HG03520 (cell line): ENCODE results near the gene CACNA1C.
"Not testable (repeated sequence)": the region's sequence is repeated elsewhere in the genome, so short reads cannot be mapped to it uniquely, and the experiment has no call there.

Experiments
- ATAC-seq: cut with Tn5 transposase; IDR thresholded peaks from one replicate; pipeline ENCODE4 v1.9.1; 2021; ENCODE audit warnings: mild to moderate bottlenecking, moderate library complexity; ENCODE audit not compliant: unreplicated experiment

Gene CACNA1C

GRCh38 chr12:2074792-2075191, 22.0 kb downstream of the CACNA1C start:
- no peak for ATAC-seq

GRCh38 chr12:2075508-2076195, 22.9 kb downstream of the CACNA1C start:
- no peak for ATAC-seq

GRCh38 chr12:2076196-2076570, 23.4 kb downstream of the CACNA1C start:
- no peak for ATAC-seq

- ATAC-seq, result no peak
These were observed 23.9 kb downstream of the CACNA1C start for GRCh38 chr12:2076728-2077127.

- no peak for ATAC-seq
These were observed 27.8 kb downstream of the CACNA1C start for GRCh38 chr12:2080604-2081003.

GRCh38 chr12:2082321-2082720, 29.5 kb downstream of the CACNA1C start:
- ATAC-seq, result no peak

GRCh38 chr12:2083008-2083407, 30.2 kb downstream of the CACNA1C start:
- ATAC-seq, result no peak

- ATAC-seq, result no peak
These were observed 30.8 kb downstream of the CACNA1C start for GRCh38 chr12:2083561-2083960.

- ATAC-seq, result no peak
These were observed 31.9 kb downstream of the CACNA1C start for GRCh38 chr12:2084553-2085296.

GRCh38 chr12:2092354-2092753, 39.6 kb downstream of the CACNA1C start:
- no peak for ATAC-seq

- no peak for ATAC-seq
These were observed 40.1 kb downstream of the CACNA1C start for GRCh38 chr12:2092890-2093289.

- no peak for ATAC-seq
These were observed 41.8 kb downstream of the CACNA1C start for GRCh38 chr12:2094597-2094996.

GRCh38 chr12:2095878-2096277, 43.1 kb downstream of the CACNA1C start:
- ATAC-seq, result no peak

GRCh38 chr12:2097617-2098016, 44.8 kb downstream of the CACNA1C start:
- ATAC-seq, result no peak

GRCh38 chr12:2098852-2099251, 46.1 kb downstream of the CACNA1C start:
- ATAC-seq, result no peak

GRCh38 chr12:2099595-2099994, 46.8 kb downstream of the CACNA1C start:
- no peak for ATAC-seq

- no peak for ATAC-seq
These were observed 48.6 kb downstream of the CACNA1C start for GRCh38 chr12:2101359-2101758.

- no peak for ATAC-seq
These were observed 49.0 kb downstream of the CACNA1C start for GRCh38 chr12:2101771-2102170.

- not testable (repeated sequence) for ATAC-seq
These were observed 49.9 kb downstream of the CACNA1C start for GRCh38 chr12:2102736-2103135.

- not testable (repeated sequence) for ATAC-seq
These were observed 52.6 kb downstream of the CACNA1C start for GRCh38 chr12:2105387-2105786.

GRCh38 chr12:2108166-2108565, 55.4 kb downstream of the CACNA1C start:
- ATAC-seq, result no peak

- ATAC-seq, result no peak
These were observed 56.3 kb downstream of the CACNA1C start for GRCh38 chr12:2108975-2109671.
